HL-60 (cell line): ENCODE data around the gene CRYBA2.

Experiments
- DNase-seq, 2 experiments: peaks; one replicate each; pipeline ENCODE4 v3.0.0-alpha.2; 2010 to 2020; ENCODE audit warnings: low read depth in 1 of 2, low spot score in 1 of 2
- H3K27ac ChIP-seq: fragments of 250-450 bp; sonication (Bioruptor Pico); replicated peaks from 2 replicates; pipeline ENCODE4 v1.5.1; 2020; ENCODE audit warnings: mild to moderate bottlenecking, moderate library complexity
- H3K27me3 ChIP-seq: fragments of 250-450 bp; sonication (Bioruptor Pico); 2 replicates; pipeline ENCODE4 v1.5.1; 2021; ENCODE audit warnings: mild to moderate bottlenecking, moderate library complexity; ENCODE audit not compliant: insufficient read depth, poor library complexity, severe bottlenecking
- H3K4me3 ChIP-seq: replicated peaks from 2 replicates; pipeline ENCODE4 v1.5.1; 2011; ENCODE audit warnings: mild to moderate bottlenecking, control low read depth, low read length; ENCODE audit not compliant: insufficient read depth
- GABPA ChIP-seq: IDR thresholded peaks from 2 replicates; pipeline ENCODE4 v1.6.1; 2012; ENCODE audit warnings: low read depth
- POLR2AphosphoS5 ChIP-seq: IDR thresholded peaks from 2 replicates; pipeline ENCODE4 v1.6.1; 2012; ENCODE audit warnings: low read depth
- SPI1 ChIP-seq: IDR thresholded peaks from 2 replicates; pipeline ENCODE4 v1.6.1; 2012; ENCODE audit warnings: low read depth, mild to moderate bottlenecking, borderline replicate concordance
- TF ChIP-seq, protein P1 (sequence below): IDR thresholded peaks from one replicate; pipeline ENCODE4 v1.5.1; 2011; ENCODE audit warnings: low read length, control low read depth, inconsistent platforms; ENCODE audit not compliant: insufficient read depth
- TF ChIP-seq, protein P2 (sequence below): IDR thresholded peaks from 2 replicates; pipeline ENCODE4 v1.6.1; 2012; ENCODE audit warnings: low read depth; ENCODE audit not compliant: insufficient replicate concordance

Gene CRYBA2

GRCh38 chr2:218996937-218997336, 3.7 kb upstream of the CRYBA2 start:
- no peak for DNase-seq
- H3K27ac ChIP-seq: no peak overlapping the region
- no peak overlapping the region for H3K4me3 ChIP-seq
- peaks cover 79% of the 10 kb centered on the region for H3K27me3 ChIP-seq
- no peak for TF ChIP-seq POLR2AphosphoS5
- no peak for TF ChIP-seq GABPA
- no peak for TF ChIP-seq SPI1

DNA sequence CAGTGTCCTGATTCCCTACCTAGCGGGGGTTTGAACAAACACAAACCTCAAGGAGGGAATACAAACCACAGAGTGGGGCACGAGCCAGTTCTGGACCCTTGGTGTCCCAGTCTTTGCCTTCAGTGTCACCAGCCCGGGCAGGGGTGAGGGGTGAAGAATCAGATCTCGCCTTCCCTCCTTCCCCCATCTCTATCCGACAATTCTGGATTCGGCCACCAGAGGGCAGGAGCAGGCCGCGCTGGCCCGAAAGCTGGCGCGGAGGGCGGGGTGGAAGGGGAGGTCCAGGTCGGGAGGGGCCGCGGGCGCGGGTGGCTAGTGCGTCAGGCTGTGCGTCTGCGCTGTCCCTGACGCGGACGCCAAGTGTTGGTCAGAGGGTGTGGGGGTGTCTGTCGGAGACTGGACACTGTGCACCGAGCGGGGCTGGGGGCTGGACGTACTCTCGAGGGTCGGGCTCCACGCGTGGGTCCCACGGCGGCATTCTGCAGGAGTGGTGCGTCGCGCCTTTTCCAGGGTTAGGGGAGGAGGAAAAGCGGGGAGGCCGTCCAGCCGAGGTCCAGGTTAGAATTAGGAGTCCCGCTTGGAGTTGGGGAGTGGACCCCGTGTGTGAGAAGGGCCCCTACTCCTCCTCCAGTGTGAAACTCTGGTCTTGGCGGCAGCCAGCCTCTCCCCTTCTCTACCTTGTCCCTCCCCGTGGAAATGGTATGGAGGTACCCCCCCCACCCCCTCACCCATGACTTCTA, 2.9 kb upstream of the CRYBA2 start:
- TF ChIP-seq, protein P1, sequence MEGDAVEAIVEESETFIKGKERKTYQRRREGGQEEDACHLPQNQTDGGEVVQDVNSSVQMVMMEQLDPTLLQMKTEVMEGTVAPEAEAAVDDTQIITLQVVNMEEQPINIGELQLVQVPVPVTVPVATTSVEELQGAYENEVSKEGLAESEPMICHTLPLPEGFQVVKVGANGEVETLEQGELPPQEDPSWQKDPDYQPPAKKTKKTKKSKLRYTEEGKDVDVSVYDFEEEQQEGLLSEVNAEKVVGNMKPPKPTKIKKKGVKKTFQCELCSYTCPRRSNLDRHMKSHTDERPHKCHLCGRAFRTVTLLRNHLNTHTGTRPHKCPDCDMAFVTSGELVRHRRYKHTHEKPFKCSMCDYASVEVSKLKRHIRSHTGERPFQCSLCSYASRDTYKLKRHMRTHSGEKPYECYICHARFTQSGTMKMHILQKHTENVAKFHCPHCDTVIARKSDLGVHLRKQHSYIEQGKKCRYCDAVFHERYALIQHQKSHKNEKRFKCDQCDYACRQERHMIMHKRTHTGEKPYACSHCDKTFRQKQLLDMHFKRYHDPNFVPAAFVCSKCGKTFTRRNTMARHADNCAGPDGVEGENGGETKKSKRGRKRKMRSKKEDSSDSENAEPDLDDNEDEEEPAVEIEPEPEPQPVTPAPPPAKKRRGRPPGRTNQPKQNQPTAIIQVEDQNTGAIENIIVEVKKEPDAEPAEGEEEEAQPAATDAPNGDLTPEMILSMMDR: peak; percentile 42
- TF ChIP-seq GABPA: no peak
- no peak overlapping the region for H3K27ac ChIP-seq
- no peak overlapping the region for H3K4me3 ChIP-seq
- peaks cover 79% of the 10 kb centered on the region for H3K27me3 ChIP-seq
- peak; percentile 41 to 53 for DNase-seq

DNA sequence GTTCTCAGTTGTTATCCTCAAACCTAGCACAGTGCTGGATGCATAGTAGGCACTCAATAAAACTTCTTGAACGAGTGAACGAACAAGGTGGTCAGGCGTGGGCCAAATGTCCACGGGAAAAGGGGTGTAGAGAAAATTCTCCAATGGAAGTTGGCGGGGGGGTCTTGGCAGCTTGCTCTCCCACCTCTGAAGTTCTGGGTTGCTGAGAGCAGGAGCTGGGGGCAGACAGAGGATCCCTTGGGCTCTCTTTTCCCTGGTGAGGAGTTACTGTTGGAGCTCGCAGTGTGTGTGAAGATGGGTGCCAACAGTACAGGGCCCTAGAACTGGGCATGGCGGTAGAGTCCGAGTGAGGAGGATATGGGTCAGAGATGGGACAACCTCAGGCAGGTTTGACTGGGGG, 2.3 kb upstream of the CRYBA2 start:
- H3K27ac ChIP-seq: no peak overlapping the region
- H3K4me3 ChIP-seq: no peak overlapping the region
- no peak for DNase-seq
- TF ChIP-seq GABPA: no peak
- TF ChIP-seq, protein P1: no peak
- TF ChIP-seq SPI1: no peak
- TF ChIP-seq, protein P2, sequence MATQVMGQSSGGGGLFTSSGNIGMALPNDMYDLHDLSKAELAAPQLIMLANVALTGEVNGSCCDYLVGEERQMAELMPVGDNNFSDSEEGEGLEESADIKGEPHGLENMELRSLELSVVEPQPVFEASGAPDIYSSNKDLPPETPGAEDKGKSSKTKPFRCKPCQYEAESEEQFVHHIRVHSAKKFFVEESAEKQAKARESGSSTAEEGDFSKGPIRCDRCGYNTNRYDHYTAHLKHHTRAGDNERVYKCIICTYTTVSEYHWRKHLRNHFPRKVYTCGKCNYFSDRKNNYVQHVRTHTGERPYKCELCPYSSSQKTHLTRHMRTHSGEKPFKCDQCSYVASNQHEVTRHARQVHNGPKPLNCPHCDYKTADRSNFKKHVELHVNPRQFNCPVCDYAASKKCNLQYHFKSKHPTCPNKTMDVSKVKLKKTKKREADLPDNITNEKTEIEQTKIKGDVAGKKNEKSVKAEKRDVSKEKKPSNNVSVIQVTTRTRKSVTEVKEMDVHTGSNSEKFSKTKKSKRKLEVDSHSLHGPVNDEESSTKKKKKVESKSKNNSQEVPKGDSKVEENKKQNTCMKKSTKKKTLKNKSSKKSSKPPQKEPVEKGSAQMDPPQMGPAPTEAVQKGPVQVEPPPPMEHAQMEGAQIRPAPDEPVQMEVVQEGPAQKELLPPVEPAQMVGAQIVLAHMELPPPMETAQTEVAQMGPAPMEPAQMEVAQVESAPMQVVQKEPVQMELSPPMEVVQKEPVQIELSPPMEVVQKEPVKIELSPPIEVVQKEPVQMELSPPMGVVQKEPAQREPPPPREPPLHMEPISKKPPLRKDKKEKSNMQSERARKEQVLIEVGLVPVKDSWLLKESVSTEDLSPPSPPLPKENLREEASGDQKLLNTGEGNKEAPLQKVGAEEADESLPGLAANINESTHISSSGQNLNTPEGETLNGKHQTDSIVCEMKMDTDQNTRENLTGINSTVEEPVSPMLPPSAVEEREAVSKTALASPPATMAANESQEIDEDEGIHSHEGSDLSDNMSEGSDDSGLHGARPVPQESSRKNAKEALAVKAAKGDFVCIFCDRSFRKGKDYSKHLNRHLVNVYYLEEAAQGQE: no peak
- TF ChIP-seq POLR2AphosphoS5: no peak
- H3K27me3 ChIP-seq: peaks cover 79% of the 10 kb centered on the region

GRCh38 chr2:218992703-218993344, 398 bp downstream of the CRYBA2 start:
- H3K27me3 ChIP-seq: peaks cover 83% of the 10 kb centered on the region
- H3K4me3 ChIP-seq: no peak overlapping the region
- DNase-seq: no peak
- no peak for TF ChIP-seq POLR2AphosphoS5
- no peak overlapping the region for H3K27ac ChIP-seq

DNA sequence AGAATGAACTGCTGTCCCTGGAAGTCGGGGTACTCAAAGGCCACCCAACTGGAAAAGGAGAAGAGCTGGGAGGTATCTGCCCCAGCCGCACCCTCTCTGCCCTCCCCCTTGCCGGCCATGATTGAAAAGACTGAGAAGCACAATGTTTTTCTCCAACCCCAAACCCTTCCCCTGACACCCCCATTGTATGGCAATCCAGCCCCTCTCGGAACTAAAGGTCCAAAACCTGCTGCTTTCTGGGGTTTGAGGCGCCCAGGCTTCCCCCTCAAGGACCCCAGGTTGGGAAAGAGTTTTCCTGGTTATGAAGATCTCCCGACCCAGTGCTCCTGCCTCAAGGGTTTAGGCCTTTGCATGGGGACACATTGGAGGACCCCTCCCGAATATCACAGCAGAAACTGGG, 1.0 kb downstream of the CRYBA2 start:
- TF ChIP-seq, protein P2: no peak
- no peak for TF ChIP-seq SPI1
- TF ChIP-seq, protein P1: no peak
- no peak for TF ChIP-seq POLR2AphosphoS5
- no peak for TF ChIP-seq GABPA
- Histone ChIP-seq H3K27me3 (peaks cover 88% of the 10 kb centered on the region), H3K27ac (no peak overlapping the region), H3K4me3 (no peak overlapping the region)
- no peak for DNase-seq
